WTC11 (cell line): ENCODE data around the gene BLCAP.

Source experiments
- TF ChIP-seq, protein P1 (sequence below): fragments of 200-600 bp; IDR thresholded peaks from 2 replicates; pipeline ENCODE4 v1.8.0; 2022; ENCODE audit warnings: antibody characterized with exemption
- TF ChIP-seq, protein P2 (sequence below): sonication (generic); formaldehyde crosslinking; IDR thresholded peaks from 2 replicates; pipeline ENCODE4 v1.8.1; 2022; ENCODE audit warnings: low read depth, mild to moderate bottlenecking, moderate library complexity, missing genetic modification reagents, borderline replicate concordance

DNA sequence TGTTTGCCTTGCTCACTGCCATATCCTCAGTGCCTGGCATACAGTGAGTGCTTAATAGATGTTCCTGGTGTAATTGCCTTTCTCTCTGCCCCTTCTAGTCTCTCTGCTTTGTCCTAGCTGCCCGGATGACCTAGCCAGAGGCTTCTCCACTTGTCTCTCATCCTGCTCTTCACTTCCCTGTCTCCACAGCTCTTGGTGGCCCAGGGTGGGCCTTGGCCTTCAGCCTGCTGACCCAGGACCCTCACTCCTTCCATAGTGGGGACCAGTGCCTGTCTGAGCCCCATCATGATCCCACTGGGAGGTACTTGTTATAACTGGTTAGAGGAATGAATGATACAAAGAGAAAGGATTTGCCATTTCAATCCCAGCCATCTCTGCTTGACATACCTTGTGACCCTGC lies 49.2 kb upstream of the BLCAP start:
- TF ChIP-seq, protein P1, sequence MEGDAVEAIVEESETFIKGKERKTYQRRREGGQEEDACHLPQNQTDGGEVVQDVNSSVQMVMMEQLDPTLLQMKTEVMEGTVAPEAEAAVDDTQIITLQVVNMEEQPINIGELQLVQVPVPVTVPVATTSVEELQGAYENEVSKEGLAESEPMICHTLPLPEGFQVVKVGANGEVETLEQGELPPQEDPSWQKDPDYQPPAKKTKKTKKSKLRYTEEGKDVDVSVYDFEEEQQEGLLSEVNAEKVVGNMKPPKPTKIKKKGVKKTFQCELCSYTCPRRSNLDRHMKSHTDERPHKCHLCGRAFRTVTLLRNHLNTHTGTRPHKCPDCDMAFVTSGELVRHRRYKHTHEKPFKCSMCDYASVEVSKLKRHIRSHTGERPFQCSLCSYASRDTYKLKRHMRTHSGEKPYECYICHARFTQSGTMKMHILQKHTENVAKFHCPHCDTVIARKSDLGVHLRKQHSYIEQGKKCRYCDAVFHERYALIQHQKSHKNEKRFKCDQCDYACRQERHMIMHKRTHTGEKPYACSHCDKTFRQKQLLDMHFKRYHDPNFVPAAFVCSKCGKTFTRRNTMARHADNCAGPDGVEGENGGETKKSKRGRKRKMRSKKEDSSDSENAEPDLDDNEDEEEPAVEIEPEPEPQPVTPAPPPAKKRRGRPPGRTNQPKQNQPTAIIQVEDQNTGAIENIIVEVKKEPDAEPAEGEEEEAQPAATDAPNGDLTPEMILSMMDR, result no peak
- TF ChIP-seq, protein P2, sequence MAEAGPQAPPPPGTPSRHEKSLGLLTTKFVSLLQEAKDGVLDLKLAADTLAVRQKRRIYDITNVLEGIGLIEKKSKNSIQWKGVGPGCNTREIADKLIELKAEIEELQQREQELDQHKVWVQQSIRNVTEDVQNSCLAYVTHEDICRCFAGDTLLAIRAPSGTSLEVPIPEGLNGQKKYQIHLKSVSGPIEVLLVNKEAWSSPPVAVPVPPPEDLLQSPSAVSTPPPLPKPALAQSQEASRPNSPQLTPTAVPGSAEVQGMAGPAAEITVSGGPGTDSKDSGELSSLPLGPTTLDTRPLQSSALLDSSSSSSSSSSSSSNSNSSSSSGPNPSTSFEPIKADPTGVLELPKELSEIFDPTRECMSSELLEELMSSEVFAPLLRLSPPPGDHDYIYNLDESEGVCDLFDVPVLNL (CRISPR knock-in tag), result no peak
